NT2/D1 (cell line): Measurements from ENCODE around the gene CORO1C.

Source experiments
- DNase-seq: peaks from one replicate; pipeline ENCODE4 v3.0.0-alpha.2; 2011; ENCODE audit warnings: low read depth, low spot score
- H3K27me3 ChIP-seq: 2 replicates; pipeline ENCODE4 v1.6.0; 2011; ENCODE audit warnings: mild to moderate bottlenecking; ENCODE audit not compliant: insufficient read length, insufficient read depth
- H3K36me3 ChIP-seq: 2 replicates; pipeline ENCODE4 v1.6.1; 2011; ENCODE audit warnings: mild to moderate bottlenecking, low read length, mixed read lengths; ENCODE audit not compliant: insufficient read depth, insufficient read length
- H3K4me1 ChIP-seq: 2 replicates; pipeline ENCODE4 v1.5.1; 2011; ENCODE audit not compliant: insufficient read depth, insufficient read length
- H3K4me3 ChIP-seq: 2 replicates; pipeline ENCODE4 v1.5.1; 2011; ENCODE audit warnings: low read depth; ENCODE audit not compliant: insufficient read length
- H3K9ac ChIP-seq: 2 replicates; pipeline ENCODE4 v1.6.0; 2011; ENCODE audit warnings: low read depth; ENCODE audit not compliant: insufficient read length
- H3K9me3 ChIP-seq: 2 replicates; pipeline ENCODE4 v1.5.1; 2011; ENCODE audit warnings: mild to moderate bottlenecking, low read length; ENCODE audit not compliant: insufficient read depth
- SUZ12 ChIP-seq: IDR thresholded peaks from 2 replicates; pipeline ENCODE4 v1.6.1; 2011; ENCODE audit not compliant: insufficient read length, insufficient read depth; ENCODE audit errors: extremely low read depth
- YY1 ChIP-seq: IDR thresholded peaks from 2 replicates; pipeline ENCODE4 v1.6.1; 2011; ENCODE audit not compliant: insufficient read length, insufficient read depth
- ZNF274 ChIP-seq: IDR thresholded peaks from 2 replicates; pipeline ENCODE4 v1.6.1; 2011; ENCODE audit warnings: mild to moderate bottlenecking, low read depth, low read length

CORO1C gene

DNA sequence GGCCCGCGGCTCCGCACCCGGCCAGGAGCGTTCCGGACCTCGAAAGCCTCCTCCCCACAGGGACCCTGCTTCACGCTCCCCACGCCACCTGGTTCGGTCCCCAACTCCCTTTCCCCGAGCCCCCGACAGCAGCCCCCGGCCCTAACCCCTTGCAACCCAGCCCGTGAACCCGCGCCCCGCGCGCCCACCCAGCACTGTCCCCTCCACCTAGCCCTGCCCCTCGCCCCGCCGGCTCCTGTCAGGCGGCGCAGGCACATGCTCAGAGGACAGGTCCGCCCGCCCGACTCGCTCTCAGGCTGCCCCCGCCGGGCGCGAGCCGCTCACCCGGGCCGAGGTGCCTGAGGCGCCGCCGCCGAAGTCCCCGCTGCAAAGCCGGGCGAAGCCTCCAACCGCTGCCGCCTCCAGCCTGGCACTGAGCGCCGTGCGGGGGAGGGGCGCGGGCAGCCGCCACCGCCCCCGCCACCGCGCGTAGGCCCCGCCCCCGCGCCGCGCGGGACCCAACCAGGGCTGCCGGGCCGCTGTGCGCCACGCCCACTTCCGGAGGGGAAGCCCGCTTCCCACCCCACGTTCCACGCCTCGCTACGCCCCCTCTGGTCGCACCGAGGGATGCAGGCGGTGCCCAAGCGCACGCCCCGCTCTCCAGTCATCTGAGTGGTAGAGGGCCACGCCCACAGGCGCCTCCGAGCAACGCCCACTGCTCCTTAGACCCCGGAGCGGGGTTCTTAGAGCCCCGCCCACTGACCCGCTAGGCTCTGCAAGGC is at the start of gene CORO1C:
TSS of gene CORO1C (minus strand) at position 414 of the 761 bp plus-strand sequence. CDS start 30,200 bp downstream, outside the sequence.
- Histone ChIP-seq H3K27me3 (no peaks in the 10 kb centered on the region), H3K4me3 (peak within 1 kb of the TSS; percentile 81), H3K9ac (peak within 1 kb of the TSS; percentile 87), H3K36me3 (peaks cover 20% of the 10 kb centered on the region), H3K4me1 (no peaks in the 10 kb centered on the region), H3K9me3 (no peaks in the 10 kb centered on the region)
- TF ChIP-seq YY1 = no peak
- TF ChIP-seq ZNF274 = no peak
- no peak for TF ChIP-seq SUZ12
- DNase-seq = peak; percentile 95

DNA sequence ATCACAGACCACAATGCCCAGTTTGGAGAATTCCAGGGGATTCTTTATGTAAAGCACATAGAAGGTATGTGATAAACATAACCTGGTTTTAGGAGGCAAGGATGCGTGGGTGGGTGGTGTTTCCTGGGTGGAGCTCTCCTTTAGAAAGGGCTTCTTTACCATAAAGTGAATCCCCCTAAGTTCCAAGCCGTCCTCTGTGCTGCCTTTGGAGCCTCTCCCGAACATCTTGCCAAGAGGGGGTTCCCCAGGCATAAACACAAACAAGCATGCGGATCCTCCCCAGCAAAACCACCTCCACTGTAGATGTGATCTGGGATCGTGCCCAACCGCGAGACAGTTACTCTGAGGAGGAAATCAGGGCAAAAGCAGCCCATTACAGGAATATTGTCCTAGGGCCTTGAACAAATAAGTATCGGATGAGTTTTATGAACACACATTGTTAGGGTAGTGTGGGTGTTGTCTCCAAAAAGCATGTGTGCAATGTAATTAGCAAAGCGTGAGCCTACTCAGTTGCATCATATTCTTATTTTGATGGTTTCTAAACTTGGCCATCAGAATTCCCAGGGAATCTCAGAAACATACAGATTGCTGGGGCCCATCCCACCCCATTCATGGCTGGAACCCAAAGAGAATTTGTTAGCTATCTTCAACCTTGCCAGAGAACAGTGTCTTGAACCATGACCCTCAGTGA is 48.8 kb upstream of the CORO1C start:
- Histone ChIP-seq H3K4me1 (peaks cover 6% of the 10 kb centered on the region), H3K4me3 (no peak overlapping the region), H3K9me3 (no peaks in the 10 kb centered on the region), H3K27me3 (no peaks in the 10 kb centered on the region), H3K9ac (no peak overlapping the region), H3K36me3 (peaks cover 21% of the 10 kb centered on the region)
- no peak for DNase-seq
- no peak for TF ChIP-seq ZNF274
- TF ChIP-seq SUZ12 = no peak
- TF ChIP-seq YY1 = no peak

DNA sequence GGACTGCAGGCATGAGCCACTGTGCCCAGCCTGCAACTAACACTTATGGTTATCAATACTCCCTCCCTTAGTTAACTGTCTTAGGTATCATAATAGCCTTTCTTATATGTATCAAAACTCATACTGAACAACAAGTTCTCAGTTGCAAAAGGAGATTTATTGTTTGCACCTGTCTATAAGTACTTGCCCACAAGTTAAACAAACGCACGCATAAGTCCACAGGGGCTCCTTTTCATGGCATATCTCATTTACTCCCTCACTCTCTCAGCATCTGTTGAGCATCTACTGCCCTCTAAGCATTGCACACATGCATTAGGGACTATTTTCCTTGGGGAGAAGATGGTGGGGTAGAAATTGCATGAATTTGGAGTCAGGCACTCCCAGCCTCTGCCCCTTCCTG is 46.7 kb upstream of the CORO1C start:
- Histone ChIP-seq H3K9ac (no peak overlapping the region), H3K9me3 (no peaks in the 10 kb centered on the region), H3K4me1 (peaks cover 6% of the 10 kb centered on the region), H3K27me3 (no peaks in the 10 kb centered on the region), H3K4me3 (no peak overlapping the region), H3K36me3 (peaks cover 2% of the 10 kb centered on the region)
- DNase-seq = no peak
- TF ChIP-seq ZNF274 (no peak), SUZ12 (no peak), YY1 (no peak)

DNA sequence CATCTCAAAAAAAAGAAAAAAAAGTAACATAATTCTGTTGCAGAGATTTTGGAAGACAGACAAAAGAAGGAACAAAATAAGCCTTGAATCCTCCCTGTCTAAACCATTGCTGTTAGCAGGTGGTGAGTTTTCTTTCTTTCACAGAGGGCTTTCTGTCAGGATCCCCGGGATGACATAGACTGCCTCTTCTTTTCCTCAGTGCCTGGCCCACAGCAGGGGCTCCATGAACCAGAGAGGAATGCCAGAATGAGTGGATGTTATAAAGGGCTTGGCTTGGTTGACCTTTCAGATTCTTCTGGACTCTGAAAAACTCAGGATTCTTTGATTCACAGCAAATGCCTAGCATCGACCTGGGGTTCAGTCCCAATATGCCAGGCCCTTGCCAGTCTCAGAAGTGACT is 45.8 kb upstream of the CORO1C start:
- Histone ChIP-seq H3K27me3 (no peaks in the 10 kb centered on the region), H3K4me1 (peaks cover 8% of the 10 kb centered on the region), H3K9ac (no peak overlapping the region), H3K36me3 (no peaks in the 10 kb centered on the region), H3K4me3 (no peak overlapping the region), H3K9me3 (no peaks in the 10 kb centered on the region)
- no peak for TF ChIP-seq SUZ12
- no peak for TF ChIP-seq YY1
- no peak for TF ChIP-seq ZNF274
- DNase-seq = no peak

DNA sequence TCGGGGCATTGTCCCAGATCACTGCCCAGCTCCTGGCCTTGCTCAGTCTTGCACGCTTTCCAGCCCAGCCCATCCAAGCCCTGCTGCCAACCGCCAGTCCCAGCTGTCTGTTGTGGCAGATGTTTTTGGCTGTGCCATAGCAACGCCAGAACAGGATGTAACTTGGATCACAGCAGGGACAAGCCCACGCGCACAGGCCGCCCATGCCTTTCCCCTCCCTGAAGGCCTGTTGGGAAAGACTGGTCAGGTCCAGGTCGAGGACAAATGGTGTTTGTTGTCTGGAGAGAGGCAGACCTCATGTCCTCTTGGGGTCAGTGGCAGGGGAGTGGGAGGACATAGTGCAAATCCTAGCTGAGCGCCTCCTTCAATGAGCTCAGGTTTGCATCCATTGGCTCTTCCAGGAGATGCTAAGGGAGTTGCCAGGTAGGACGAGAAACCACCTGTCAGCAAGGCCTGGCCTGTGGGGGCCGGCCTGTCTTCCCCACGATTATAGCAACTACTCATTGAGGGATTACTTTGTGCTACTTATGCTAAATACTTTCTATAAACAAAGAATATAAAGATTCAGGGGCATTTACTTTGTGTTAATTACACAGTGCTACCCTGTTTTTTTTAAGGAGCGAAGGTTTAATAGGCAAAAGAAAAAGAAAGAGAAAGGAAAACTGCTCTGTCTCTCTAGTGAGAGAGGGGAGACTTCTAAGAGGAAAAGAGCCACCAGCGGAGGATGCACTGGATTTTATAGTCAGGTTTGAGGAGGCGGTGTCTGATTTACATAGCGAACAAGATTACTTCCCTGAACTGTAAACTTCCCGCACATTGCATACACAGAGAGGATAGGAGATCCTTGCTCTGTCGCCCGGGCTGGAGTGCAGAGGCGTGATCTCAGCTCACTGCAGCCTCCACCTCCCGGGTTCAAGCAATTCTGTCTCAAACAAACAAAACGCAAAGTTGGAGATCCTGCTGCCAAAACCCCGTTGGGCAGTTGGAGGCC is 42.8 kb upstream of the CORO1C start:
- H3K27me3 ChIP-seq = no peaks in the 10 kb centered on the region
- TF ChIP-seq YY1 (no peak), SUZ12 (no peak), ZNF274 (no peak)
- peaks cover 8% of the 10 kb centered on the region for H3K4me1 ChIP-seq
- H3K36me3 ChIP-seq = no peaks in the 10 kb centered on the region
- DNase-seq = no peak
- peak overlapping the region; percentile 12 for H3K9ac ChIP-seq
- no peaks in the 10 kb centered on the region for H3K9me3 ChIP-seq
- H3K4me3 ChIP-seq = no peak overlapping the region

GRCh38 chr12:108772891-108773797 is 41.8 kb upstream of the CORO1C start:
- Histone ChIP-seq H3K27me3 (no peaks in the 10 kb centered on the region), H3K9ac (peak overlapping the region; percentile 12), H3K4me3 (no peak overlapping the region), H3K9me3 (no peaks in the 10 kb centered on the region), H3K4me1 (peaks cover 13% of the 10 kb centered on the region), H3K36me3 (no peaks in the 10 kb centered on the region)
- no peak for DNase-seq
- no peak for TF ChIP-seq ZNF274
- TF ChIP-seq SUZ12 = no peak
- no peak for TF ChIP-seq YY1
